Mucosa of descending colon (tissue), 3 donors: Measurements from ENCODE around the gene PCBP4. TPM values are rescaled to one million over a fixed set of nuclear protein-coding genes. Genes with fewer than 3 reads are reported as not detected.

Experiments
- ATAC-seq: fragments of 200-7000 bp; cut with Tn5 transposase; one replicate; pipeline ENCODE4 v1.9.1; 2020; ENCODE audit warnings: mild to moderate bottlenecking, moderate library complexity
- DNase-seq, 3 donors: peaks; one replicate each; pipeline ENCODE4 v3.0.0-alpha.2; 2020
- H3K36me3 ChIP-seq: fragments of 200-600 bp; one replicate; pipeline ENCODE4 v1.8.0; 2021; ENCODE audit warnings: low read depth, mild to moderate bottlenecking
- H3K4me1 ChIP-seq: fragments of 200-600 bp; one replicate; pipeline ENCODE4 v1.8.0; 2021; ENCODE audit warnings: low read depth, mild to moderate bottlenecking
- H3K4me3 ChIP-seq: fragments of 200-600 bp; one replicate; pipeline ENCODE4 v1.8.0; 2021; ENCODE audit warnings: mild to moderate bottlenecking
- H3K9me3 ChIP-seq: fragments of 200-600 bp; one replicate; pipeline ENCODE4 v1.8.0; 2021; ENCODE audit warnings: mild to moderate bottlenecking
- CTCF ChIP-seq: fragments of 200-600 bp; IDR thresholded peaks from one replicate; pipeline ENCODE4 v1.8.0; 2022; ENCODE audit warnings: antibody characterized with exemption, mild to moderate bottlenecking
- intact Hi-C, 2 donors: fragments of 100-400 bp; cut with DNase I in 1 of 2; cut with micrococcal nuclease in 1 of 2; formaldehyde crosslinking; loops; one replicate each; pipeline versions ENCODE4 v1.11.0 to v1.11.1; 2022; cut with DNase I, micrococcal nuclease
- total RNA-seq, 3 donors: library from RNA; stranded (reverse); fragmentation: NEBNext Ultra II Directional in 2 of 3; extraction: Animal tissue kit (Norgen Biotek cat#: 25700) in 2 of 3; gene quantifications; one replicate each; pipeline versions ENCODE4 v1.2.1 to v1.2.4, GENCODE V29; 2021 to 2023
- donor health status: DM: no; HTN: no; CAD: no; lungs with moderate emphysema.
- donor health status: DM: no; HTN: no; CAD: no.
- donor health status: DM: no; HTN: yes; CAD: no.

PCBP4 gene
- total RNA-seq, 3 donors from 2014 or later: 17.8 to 41.9 (median 25.9) TPM

GRCh38 chr3:51980253-51980652, 13.0 kb upstream of the PCBP4 start:
- H3K4me3 ChIP-seq: no peak overlapping the region
- H3K9me3 ChIP-seq: no peaks in the 10 kb centered on the region
- intact Hi-C loops: no loop called here
- no peaks in the 10 kb centered on the region for H3K36me3 ChIP-seq
- ATAC-seq (no peak), DNase-seq (no peak)
- TF ChIP-seq CTCF: no peak
- H3K4me1 ChIP-seq: peaks cover 38% of the 10 kb centered on the region

GRCh38 chr3:51978143-51978502, 10.9 kb upstream of the PCBP4 start:
- Histone ChIP-seq H3K4me1 (peaks cover 24% of the 10 kb centered on the region), H3K9me3 (no peaks in the 10 kb centered on the region), H3K4me3 (no peak overlapping the region), H3K36me3 (no peaks in the 10 kb centered on the region)
- no peak for ATAC-seq
- intact Hi-C loops: no loop called here
- no peak for DNase-seq
- TF ChIP-seq CTCF: no peak

GRCh38 chr3:51977446-51978142, 10.3 kb upstream of the PCBP4 start:
- ATAC-seq (no peak), DNase-seq (peak in 1 of 3 donors; percentile 27)
- Histone ChIP-seq H3K4me3 (no peak overlapping the region), H3K36me3 (no peaks in the 10 kb centered on the region), H3K4me1 (peaks cover 24% of the 10 kb centered on the region), H3K9me3 (no peaks in the 10 kb centered on the region)
- intact Hi-C loops: no loop called here
- TF ChIP-seq CTCF: no peak

- Histone ChIP-seq H3K36me3 (no peaks in the 10 kb centered on the region), H3K4me3 (no peak overlapping the region), H3K4me1 (peaks cover 12% of the 10 kb centered on the region), H3K9me3 (no peaks in the 10 kb centered on the region)
- ATAC-seq: no peak
- intact Hi-C loops: no loop called here
- TF ChIP-seq CTCF: no peak
- DNase-seq: peak; percentile 75 to 84 (median 81)
Observed at GRCh38 chr3:51975852-51976549, 8.7 kb upstream of the PCBP4 start.

GRCh38 chr3:51974963-51975851, 8.0 kb upstream of the PCBP4 start, which contains the start of gene ABHD14A:
Gene ABHD14A, plus strand, starts transcription at chr3:51975064. Its CDS starts 72 bp downstream, at chr3:51975136.
- no peaks in the 10 kb centered on the region for H3K36me3 ChIP-seq
- peak; percentile 85 to 92 (median 90) for DNase-seq
- peaks cover 11% of the 10 kb centered on the region for H3K4me1 ChIP-seq
- no peaks in the 10 kb centered on the region for H3K9me3 ChIP-seq
- intact Hi-C loops: no loop called here
- peak within 1 kb of the TSS; percentile 15 for H3K4me3 ChIP-seq
- no peak for TF ChIP-seq CTCF
- peak; percentile 82 for ATAC-seq
